ENCODE results near the gene XRCC5.

The XRCC5 gene

DNA sequence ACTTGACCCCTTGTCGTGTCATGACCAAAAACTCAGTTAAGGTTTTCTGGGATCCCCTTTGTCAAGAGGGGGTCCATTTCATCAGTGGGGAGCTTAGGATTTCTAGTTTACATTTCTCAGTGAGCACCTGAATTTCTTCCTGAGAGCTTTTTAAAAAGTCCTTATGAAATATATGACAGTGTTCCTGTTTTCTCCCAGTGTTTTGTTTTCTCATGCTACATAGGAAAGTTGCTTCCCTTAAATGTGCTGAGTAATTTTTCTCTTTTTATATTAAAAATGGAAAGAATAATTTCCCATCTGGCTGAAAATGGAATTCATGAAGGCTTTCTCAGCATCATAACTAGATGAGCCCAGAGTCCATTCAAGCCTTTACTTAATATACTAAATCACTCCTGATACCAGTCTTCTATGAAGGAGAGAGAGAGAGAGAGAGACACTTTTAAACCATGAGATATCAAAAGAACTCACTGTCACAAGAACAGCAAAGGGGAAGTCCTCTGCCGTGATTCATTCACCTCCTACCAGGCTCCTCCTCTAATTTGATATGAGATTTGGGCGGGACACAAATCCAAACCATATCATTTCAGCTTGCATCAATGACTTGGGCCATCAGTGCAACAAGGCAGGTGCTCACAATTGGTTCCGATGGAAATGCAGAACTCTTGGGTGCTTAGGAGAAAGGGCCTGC is 61.1 kb downstream of the XRCC5 start:
- H3K27ac Mint-ChIP-seq: peak overlapping the region; percentile 67
- H3K27me3 Mint-ChIP-seq: no peaks in the 10 kb centered on the region
- H3K4me1 Mint-ChIP-seq (ENCODE audit: low read depth): peaks cover 76% of the 10 kb centered on the region
- DNase-seq: no peak
- no peak overlapping the region for H3K4me3 Mint-ChIP-seq
- H3K9me3 Mint-ChIP-seq: no peaks in the 10 kb centered on the region
- H3K36me3 Mint-ChIP-seq (ENCODE audit: low read depth): peaks cover 97% of the 10 kb centered on the region

DNA sequence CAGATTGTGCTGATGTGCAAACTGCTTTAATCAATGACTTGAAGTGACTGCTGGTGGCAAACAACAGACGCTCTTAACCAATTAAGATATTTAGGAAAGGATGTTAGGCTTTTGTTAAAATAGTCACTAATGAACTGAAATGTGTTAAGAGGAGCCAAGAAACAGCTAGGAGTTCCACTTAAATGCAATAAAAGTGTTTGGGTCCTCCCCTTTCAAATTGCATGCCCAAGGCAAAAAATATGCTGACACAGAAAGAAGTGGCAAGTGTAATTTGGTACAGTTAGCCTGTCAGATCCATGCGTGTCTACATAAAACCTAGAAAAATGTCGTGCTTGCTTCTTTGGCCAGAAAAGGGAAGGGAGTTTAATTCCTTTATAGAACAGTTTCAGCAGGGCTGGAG is 61.9 kb downstream of the XRCC5 start:
- H3K4me1 Mint-ChIP-seq (ENCODE audit: low read depth): peaks cover 75% of the 10 kb centered on the region

GRCh38 chr2:216172493-216172892 is 63.3 kb downstream of the XRCC5 start:
- no peak for DNase-seq
- H3K9me3 Mint-ChIP-seq: no peaks in the 10 kb centered on the region
- H3K27ac Mint-ChIP-seq: no peak overlapping the region
- H3K4me1 Mint-ChIP-seq (ENCODE audit: low read depth): peaks cover 78% of the 10 kb centered on the region
- H3K4me3 Mint-ChIP-seq: no peak overlapping the region
- H3K27me3 Mint-ChIP-seq: no peaks in the 10 kb centered on the region
- peaks cover 97% of the 10 kb centered on the region for H3K36me3 Mint-ChIP-seq (ENCODE audit: low read depth)

More for the DNA sequence above, 61.9 kb downstream of the XRCC5 start:
- Mint-ChIP-seq H3K36me3 (ENCODE audit: low read depth) (peaks cover 97% of the 10 kb centered on the region), H3K27ac (no peak overlapping the region), H3K27me3 (no peaks in the 10 kb centered on the region), H3K9me3 (no peaks in the 10 kb centered on the region), H3K4me3 (no peak overlapping the region)
- no peak for DNase-seq

GRCh38 chr2:216179015-216179414 is 69.9 kb downstream of the XRCC5 start:
- Mint-ChIP-seq H3K9me3 (no peaks in the 10 kb centered on the region), H3K27me3 (no peaks in the 10 kb centered on the region), H3K4me1 (ENCODE audit: low read depth) (peaks cover 77% of the 10 kb centered on the region), H3K27ac (peak overlapping the region; percentile 48), H3K36me3 (ENCODE audit: low read depth) (peaks cover 99% of the 10 kb centered on the region), H3K4me3 (no peak overlapping the region)
- no peak for DNase-seq

GRCh38 chr2:216181351-216181750 is 72.2 kb downstream of the XRCC5 start:
- Mint-ChIP-seq H3K4me3 (no peak overlapping the region), H3K27ac (no peak overlapping the region), H3K27me3 (no peaks in the 10 kb centered on the region), H3K4me1 (ENCODE audit: low read depth) (peaks cover 75% of the 10 kb centered on the region), H3K36me3 (ENCODE audit: low read depth) (peaks cover 99% of the 10 kb centered on the region), H3K9me3 (no peaks in the 10 kb centered on the region)
- DNase-seq: no peak

DNA sequence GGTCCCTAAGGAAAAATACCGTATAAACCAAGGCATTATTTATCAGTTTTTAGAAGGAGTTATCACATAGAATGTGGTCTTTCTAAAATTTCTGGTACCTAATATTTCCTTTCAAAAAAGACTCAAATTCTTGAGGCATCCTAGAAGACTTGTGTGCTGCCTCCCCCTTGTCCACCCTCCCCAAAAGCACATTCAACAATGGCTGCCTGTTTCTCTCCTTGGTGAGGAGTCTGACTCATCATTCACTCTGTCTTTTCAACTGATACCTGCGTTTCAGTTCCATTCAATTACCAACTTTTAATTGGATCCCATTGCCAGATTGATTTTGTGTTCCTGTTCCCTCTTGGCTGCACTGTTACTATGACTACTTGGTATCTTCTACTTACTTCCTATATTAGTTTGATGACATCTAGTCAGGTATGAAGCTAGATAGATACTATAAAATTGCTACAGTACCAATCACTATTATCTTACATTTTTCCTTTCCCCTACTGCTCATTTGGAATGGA is 72.9 kb downstream of the XRCC5 start:
- peaks cover 99% of the 10 kb centered on the region for H3K36me3 Mint-ChIP-seq (ENCODE audit: low read depth)
- no peaks in the 10 kb centered on the region for H3K9me3 Mint-ChIP-seq
- no peak for DNase-seq
- peaks cover 75% of the 10 kb centered on the region for H3K4me1 Mint-ChIP-seq (ENCODE audit: low read depth)
- no peak overlapping the region for H3K4me3 Mint-ChIP-seq
- H3K27ac Mint-ChIP-seq: peak overlapping the region; percentile 73
- no peaks in the 10 kb centered on the region for H3K27me3 Mint-ChIP-seq

- no peak for DNase-seq
- Mint-ChIP-seq H3K36me3 (ENCODE audit: low read depth) (peaks cover 99% of the 10 kb centered on the region), H3K4me3 (no peak overlapping the region), H3K9me3 (no peaks in the 10 kb centered on the region), H3K27ac (peak overlapping the region; percentile 67), H3K27me3 (no peaks in the 10 kb centered on the region), H3K4me1 (ENCODE audit: low read depth) (peaks cover 75% of the 10 kb centered on the region)
These were observed 74.3 kb downstream of the XRCC5 start for GRCh38 chr2:216183462-216183861.

DNA sequence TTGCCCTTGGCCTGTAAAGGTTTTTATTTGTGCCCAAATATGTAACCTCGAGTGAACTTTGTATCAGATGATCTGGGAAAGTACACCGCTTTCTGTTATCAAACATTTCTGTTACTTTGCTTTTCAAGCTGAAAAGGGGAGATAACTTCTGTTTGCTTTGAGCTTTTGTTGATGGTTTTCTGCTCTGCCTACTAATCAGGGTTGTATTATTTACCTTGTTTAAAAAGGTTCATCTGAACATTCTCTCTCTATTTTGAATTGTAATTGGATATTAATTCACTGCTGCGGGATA is 79.4 kb downstream of the XRCC5 start:
- Mint-ChIP-seq H3K9me3 (no peaks in the 10 kb centered on the region), H3K4me1 (ENCODE audit: low read depth) (peaks cover 73% of the 10 kb centered on the region), H3K36me3 (ENCODE audit: low read depth) (peaks cover 95% of the 10 kb centered on the region), H3K27me3 (no peaks in the 10 kb centered on the region), H3K4me3 (no peak overlapping the region), H3K27ac (peak overlapping the region; percentile 76)
- no peak for DNase-seq

DNA sequence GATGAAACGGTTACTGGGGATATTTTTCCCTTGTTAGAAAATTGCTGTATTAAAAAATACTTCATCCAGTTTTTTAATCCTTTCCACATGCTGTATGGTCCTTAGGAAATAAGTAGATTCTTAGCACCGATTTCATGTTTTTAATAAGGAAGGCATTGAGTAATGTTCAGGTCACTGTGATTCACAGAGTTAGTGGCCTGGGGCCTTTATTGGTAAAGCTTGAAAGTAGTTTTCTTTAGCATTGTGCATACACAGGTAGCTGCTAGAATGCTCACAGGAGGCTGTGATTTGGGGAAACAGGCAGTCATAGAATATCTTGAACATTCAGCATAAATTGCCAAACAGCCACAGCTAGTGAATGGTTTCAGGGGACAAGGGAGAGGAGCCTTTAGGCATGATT is 79.8 kb downstream of the XRCC5 start:
- no peaks in the 10 kb centered on the region for H3K9me3 Mint-ChIP-seq
- H3K27me3 Mint-ChIP-seq: no peaks in the 10 kb centered on the region
- H3K4me3 Mint-ChIP-seq: no peak overlapping the region
- peaks cover 95% of the 10 kb centered on the region for H3K36me3 Mint-ChIP-seq (ENCODE audit: low read depth)
- no peak for DNase-seq
- peak overlapping the region; percentile 80 for H3K27ac Mint-ChIP-seq
- peaks cover 74% of the 10 kb centered on the region for H3K4me1 Mint-ChIP-seq (ENCODE audit: low read depth)

GRCh38 chr2:216189410-216189809 is 80.3 kb downstream of the XRCC5 start:
- no peak for DNase-seq
- Mint-ChIP-seq H3K27me3 (no peaks in the 10 kb centered on the region), H3K9me3 (peaks cover 2% of the 10 kb centered on the region), H3K36me3 (ENCODE audit: low read depth) (peaks cover 96% of the 10 kb centered on the region), H3K27ac (peak overlapping the region; percentile 80), H3K4me3 (no peak overlapping the region), H3K4me1 (ENCODE audit: low read depth) (peaks cover 77% of the 10 kb centered on the region)

DNA sequence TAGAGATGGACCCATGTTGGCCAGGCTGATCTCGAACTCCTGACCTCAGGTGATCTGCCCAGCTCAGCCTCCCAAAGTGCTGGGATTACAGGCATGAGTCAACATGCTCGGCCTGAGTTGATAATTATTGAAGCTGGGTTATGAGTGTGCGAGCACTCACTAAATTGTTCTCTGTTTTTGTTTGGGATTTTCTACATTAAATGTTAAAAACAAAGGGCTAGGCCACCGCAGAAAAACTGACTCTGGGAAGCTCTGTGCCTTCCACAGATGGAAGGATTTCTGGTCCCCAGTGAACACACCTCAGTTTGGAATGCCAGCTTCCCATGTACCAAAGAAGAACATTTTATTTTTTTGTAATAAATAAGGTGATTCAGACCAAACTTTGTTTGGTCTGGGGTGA is 83.0 kb downstream of the XRCC5 start:
- Mint-ChIP-seq H3K4me3 (no peak overlapping the region), H3K36me3 (ENCODE audit: low read depth) (peaks cover 96% of the 10 kb centered on the region)

GRCh38 chr2:216192931-216193330 is 83.8 kb downstream of the XRCC5 start:
- Mint-ChIP-seq H3K9me3 (peaks cover 2% of the 10 kb centered on the region), H3K4me3 (no peak overlapping the region), H3K27me3 (no peaks in the 10 kb centered on the region), H3K27ac (peak overlapping the region; percentile 28), H3K4me1 (ENCODE audit: low read depth) (peaks cover 77% of the 10 kb centered on the region), H3K36me3 (ENCODE audit: low read depth) (peaks cover 96% of the 10 kb centered on the region)
- DNase-seq: no peak

More for the DNA sequence above, 83.0 kb downstream of the XRCC5 start:
- peaks cover 2% of the 10 kb centered on the region for H3K9me3 Mint-ChIP-seq
- peaks cover 78% of the 10 kb centered on the region for H3K4me1 Mint-ChIP-seq (ENCODE audit: low read depth)
- H3K27ac Mint-ChIP-seq: no peak overlapping the region
- H3K27me3 Mint-ChIP-seq: no peaks in the 10 kb centered on the region
- no peak for DNase-seq

GRCh38 chr2:216194013-216194412 is 84.9 kb downstream of the XRCC5 start:
- no peak for DNase-seq
- H3K27me3 Mint-ChIP-seq: no peaks in the 10 kb centered on the region
- peaks cover 2% of the 10 kb centered on the region for H3K9me3 Mint-ChIP-seq
- H3K27ac Mint-ChIP-seq: peak overlapping the region; percentile 94
- H3K4me3 Mint-ChIP-seq: peak overlapping the region; percentile 41
- H3K4me1 Mint-ChIP-seq (ENCODE audit: low read depth): peaks cover 76% of the 10 kb centered on the region
- peaks cover 95% of the 10 kb centered on the region for H3K36me3 Mint-ChIP-seq (ENCODE audit: low read depth)

DNA sequence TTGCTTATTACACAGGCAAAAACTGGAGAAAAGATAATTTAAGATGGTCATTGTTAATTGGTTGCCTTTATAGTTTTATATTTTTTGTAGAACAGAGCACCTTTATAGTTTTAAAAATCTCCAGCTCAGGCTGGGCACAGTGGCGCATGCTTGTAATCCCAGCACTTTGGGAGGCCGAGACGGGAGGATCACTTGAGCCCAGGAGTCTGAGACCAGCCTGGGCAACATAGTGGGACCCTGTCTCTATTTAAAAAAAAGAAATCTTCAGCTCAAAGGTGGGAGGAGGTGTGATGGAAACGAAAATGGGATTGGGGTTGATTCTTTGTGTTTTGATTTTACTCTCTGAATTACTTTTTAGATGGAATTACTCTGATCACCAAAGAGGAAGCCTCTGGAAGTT is 85.4 kb downstream of the XRCC5 start:
- Mint-ChIP-seq H3K36me3 (ENCODE audit: low read depth) (peaks cover 95% of the 10 kb centered on the region), H3K27me3 (no peaks in the 10 kb centered on the region), H3K27ac (peak overlapping the region; percentile 94), H3K4me3 (peak overlapping the region; percentile 41), H3K4me1 (ENCODE audit: low read depth) (peaks cover 73% of the 10 kb centered on the region), H3K9me3 (peaks cover 2% of the 10 kb centered on the region)
- no peak for DNase-seq

GRCh38 chr2:216195565-216196029 is 86.4 kb downstream of the XRCC5 start:
- H3K9me3 Mint-ChIP-seq: peaks cover 2% of the 10 kb centered on the region
- DNase-seq: no peak
- H3K27ac Mint-ChIP-seq: peak overlapping the region; percentile 94

More at GRCh38 chr2:216195565-216196029, 86.4 kb downstream of the XRCC5 start:
- peaks cover 95% of the 10 kb centered on the region for H3K36me3 Mint-ChIP-seq (ENCODE audit: low read depth)
- peaks cover 76% of the 10 kb centered on the region for H3K4me1 Mint-ChIP-seq (ENCODE audit: low read depth)
- H3K27me3 Mint-ChIP-seq: no peaks in the 10 kb centered on the region
- peak overlapping the region; percentile 47 for H3K4me3 Mint-ChIP-seq

Data from activated T-cell treated with anti-CD3 and anti-CD28 coated beads, Interleukin-2, amount 50 U/mL, for 24 hours (primary cell).